DOHH2 (cell line): ENCODE measurements around the gene MSMP.

ENCODE experiments used
- H3F3A ChIP-seq: fragments of 200-600 bp; sonication (generic), shearing (Covaris generic); 2 replicates; pipeline ENCODE4 v1.6.0; 2016; ENCODE audit warnings: antibody characterized with exemption, mild to moderate bottlenecking; ENCODE audit not compliant: control insufficient read depth, insufficient read depth
- H3K27ac ChIP-seq: fragments of 200-600 bp; sonication (generic); 2 replicates; pipeline ENCODE4 v1.5.1; 2014; ENCODE audit warnings: low read depth, mild to moderate bottlenecking, low read length, moderate library complexity
- H3K27me3 ChIP-seq: fragments of 200-600 bp; sonication (generic); 2 replicates; pipeline ENCODE4 v1.6.1; 2014; ENCODE audit warnings: mild to moderate bottlenecking, low read length, mixed read lengths; ENCODE audit not compliant: control insufficient read depth
- H3K36me3 ChIP-seq: fragments of 200-600 bp; sonication (generic); 2 replicates; pipeline ENCODE4 v1.6.1; 2014; ENCODE audit warnings: mild to moderate bottlenecking, low read length, moderate library complexity, mixed read lengths; ENCODE audit not compliant: control insufficient read depth
- H3K4me1 ChIP-seq: fragments of 200-600 bp; sonication (generic); 2 replicates; pipeline ENCODE4 v1.6.1; 2014; ENCODE audit warnings: mild to moderate bottlenecking, low read length, mixed read lengths; ENCODE audit not compliant: control insufficient read depth
- H3K4me2 ChIP-seq: fragments of 200-600 bp; sonication (generic); 2 replicates; pipeline ENCODE4 v1.6.0; 2014; ENCODE audit warnings: mild to moderate bottlenecking, low read length, moderate library complexity
- H3K4me3 ChIP-seq: fragments of 200-600 bp; sonication (generic); 2 replicates; pipeline ENCODE4 v1.5.1; 2014; ENCODE audit warnings: mild to moderate bottlenecking, low read length, mixed read lengths
- H3K79me2 ChIP-seq: fragments of 200-600 bp; sonication (generic); 2 replicates; pipeline ENCODE4 v1.6.1; 2014; ENCODE audit warnings: mild to moderate bottlenecking, low read length, mixed read lengths; ENCODE audit not compliant: control insufficient read depth
- H3K9me2 ChIP-seq: fragments of 200-600 bp; sonication (generic); replicated peaks from 2 replicates; pipeline ENCODE4 v1.6.1; 2014; ENCODE audit warnings: mild to moderate bottlenecking, low read length, mixed read lengths; ENCODE audit not compliant: control insufficient read depth
- H3K9me3 ChIP-seq: fragments of 200-600 bp; sonication (generic); 2 replicates; pipeline ENCODE4 v1.6.1; 2014; ENCODE audit warnings: antibody characterized with exemption, low read length, mixed read lengths; ENCODE audit not compliant: control insufficient read depth, insufficient read depth
- H4K20me1 ChIP-seq: fragments of 200-600 bp; sonication (generic); 2 replicates; pipeline ENCODE4 v1.6.0; 2014; ENCODE audit warnings: low read depth, mild to moderate bottlenecking, antibody characterized with exemption, low read length, moderate library complexity; ENCODE audit not compliant: control insufficient read depth, insufficient read depth
- EZH2phosphoT487 ChIP-seq: fragments of 200-600 bp; sonication (generic); IDR thresholded peaks from 2 replicates; pipeline ENCODE4 v1.6.1; 2017; ENCODE audit warnings: borderline replicate concordance, mild to moderate bottlenecking, antibody characterized with exemption, low read length, moderate library complexity, mixed read lengths
- TF ChIP-seq, protein P1 (sequence below): fragments of 200-600 bp; sonication (generic); IDR thresholded peaks from one replicate; pipeline ENCODE4 v1.5.1; 2014; ENCODE audit warnings: antibody characterized with exemption, mild to moderate bottlenecking, low read depth, low read length; ENCODE audit not compliant: poor library complexity, severe bottlenecking

MSMP gene

GRCh38 chr9:35760651-35761050, 6.6 kb upstream of the MSMP start:
- Histone ChIP-seq H3K9me2 (no peaks in the 10 kb centered on the region), H4K20me1 (no peaks in the 10 kb centered on the region), H3K27me3 (no peaks in the 10 kb centered on the region), H3K27ac (no peak overlapping the region), H3K79me2 (peaks cover 21% of the 10 kb centered on the region), H3K4me3 (no peak overlapping the region), H3K36me3 (peaks cover 2% of the 10 kb centered on the region; the same call in 1 of the 2 replicates), H3K9me3 (no peaks in the 10 kb centered on the region), H3F3A (peaks cover 25% of the 10 kb centered on the region), H3K4me2 (no peak overlapping the region), H3K4me1 (peaks cover 44% of the 10 kb centered on the region)
- TF ChIP-seq EZH2phosphoT487: no peak
- TF ChIP-seq, protein P1, sequence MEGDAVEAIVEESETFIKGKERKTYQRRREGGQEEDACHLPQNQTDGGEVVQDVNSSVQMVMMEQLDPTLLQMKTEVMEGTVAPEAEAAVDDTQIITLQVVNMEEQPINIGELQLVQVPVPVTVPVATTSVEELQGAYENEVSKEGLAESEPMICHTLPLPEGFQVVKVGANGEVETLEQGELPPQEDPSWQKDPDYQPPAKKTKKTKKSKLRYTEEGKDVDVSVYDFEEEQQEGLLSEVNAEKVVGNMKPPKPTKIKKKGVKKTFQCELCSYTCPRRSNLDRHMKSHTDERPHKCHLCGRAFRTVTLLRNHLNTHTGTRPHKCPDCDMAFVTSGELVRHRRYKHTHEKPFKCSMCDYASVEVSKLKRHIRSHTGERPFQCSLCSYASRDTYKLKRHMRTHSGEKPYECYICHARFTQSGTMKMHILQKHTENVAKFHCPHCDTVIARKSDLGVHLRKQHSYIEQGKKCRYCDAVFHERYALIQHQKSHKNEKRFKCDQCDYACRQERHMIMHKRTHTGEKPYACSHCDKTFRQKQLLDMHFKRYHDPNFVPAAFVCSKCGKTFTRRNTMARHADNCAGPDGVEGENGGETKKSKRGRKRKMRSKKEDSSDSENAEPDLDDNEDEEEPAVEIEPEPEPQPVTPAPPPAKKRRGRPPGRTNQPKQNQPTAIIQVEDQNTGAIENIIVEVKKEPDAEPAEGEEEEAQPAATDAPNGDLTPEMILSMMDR: no peak

GRCh38 chr9:35759795-35760194, 5.7 kb upstream of the MSMP start:
- H3K9me2 ChIP-seq: no peaks in the 10 kb centered on the region
- H3K4me1 ChIP-seq: peaks cover 50% of the 10 kb centered on the region
- H3K27me3 ChIP-seq: no peaks in the 10 kb centered on the region
- H3F3A ChIP-seq: peaks cover 25% of the 10 kb centered on the region
- H3K36me3 ChIP-seq: peaks cover 6% of the 10 kb centered on the region; the same call in 1 of the 2 replicates
- H3K4me2 ChIP-seq: no peak overlapping the region
- no peak for TF ChIP-seq EZH2phosphoT487
- TF ChIP-seq, protein P1: no peak
- H3K79me2 ChIP-seq: peaks cover 21% of the 10 kb centered on the region
- no peaks in the 10 kb centered on the region for H4K20me1 ChIP-seq
- no peaks in the 10 kb centered on the region for H3K9me3 ChIP-seq
- no peak overlapping the region for H3K27ac ChIP-seq
- H3K4me3 ChIP-seq: no peak overlapping the region

DNA sequence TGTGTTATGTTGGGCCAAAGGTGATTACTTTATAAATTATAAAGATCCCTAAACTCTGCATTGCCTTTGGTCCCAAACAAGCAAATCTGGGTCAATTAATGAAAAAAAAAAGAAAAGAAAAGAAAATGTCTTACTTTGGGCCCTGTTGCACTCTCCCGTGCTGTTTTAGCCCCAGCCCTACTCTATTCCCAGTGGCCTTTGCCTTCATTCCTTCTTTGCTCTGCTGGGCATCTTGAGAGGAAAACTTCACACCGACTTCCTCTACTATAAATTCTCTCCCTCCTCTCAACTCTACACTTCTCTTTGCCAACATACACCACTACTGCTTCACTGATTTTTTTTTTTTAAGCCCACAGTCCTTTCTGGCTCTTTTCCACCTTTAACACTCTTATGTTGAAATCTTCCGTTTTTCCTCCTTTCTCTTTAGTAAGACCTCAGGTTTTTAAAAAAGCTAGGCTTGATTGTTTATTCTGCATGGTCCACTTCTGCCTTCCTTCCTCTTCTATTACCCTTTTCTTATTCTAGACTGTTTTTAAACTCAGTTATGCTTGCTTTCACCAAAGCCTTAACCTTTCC, 4.5 kb upstream of the MSMP start:
- TF ChIP-seq EZH2phosphoT487: no peak
- TF ChIP-seq, protein P1: no peak

More for the DNA sequence above, 4.5 kb upstream of the MSMP start:
- Histone ChIP-seq H4K20me1 (no peaks in the 10 kb centered on the region), H3K9me3 (no peaks in the 10 kb centered on the region), H3K36me3 (peaks cover 14% of the 10 kb centered on the region), H3K27ac (peak overlapping the region; percentile 83), H3K79me2 (peaks cover 21% of the 10 kb centered on the region), H3K27me3 (no peaks in the 10 kb centered on the region), H3K4me3 (peak overlapping the region; percentile 85; the same call in 1 of the 2 replicates), H3K4me1 (peaks cover 50% of the 10 kb centered on the region), H3F3A (peaks cover 25% of the 10 kb centered on the region), H3K9me2 (no peaks in the 10 kb centered on the region), H3K4me2 (peak overlapping the region; percentile 99)
